ENCODE results near the gene ZNF224.

DNA sequence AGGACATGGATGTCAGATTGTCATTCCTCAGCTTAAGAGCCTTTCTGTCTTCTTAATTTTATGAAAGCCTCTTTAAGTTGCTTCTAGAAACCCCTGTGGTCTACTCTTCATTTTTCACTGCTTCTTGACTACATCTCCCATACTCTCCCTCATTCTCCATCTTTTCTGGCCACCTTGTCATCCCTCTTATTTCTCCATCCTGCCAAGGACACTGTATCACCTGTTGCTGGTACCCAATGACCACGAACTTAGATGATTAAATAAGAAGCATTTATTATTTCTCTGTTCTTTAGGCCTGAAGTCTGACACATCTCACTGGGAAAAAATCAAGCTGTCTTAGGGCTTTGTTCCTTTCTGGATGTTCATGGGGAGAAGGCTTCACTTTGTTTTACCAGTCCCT lies 33.1 kb upstream of the ZNF224 start:
- TF ChIP-seq, protein P1, sequence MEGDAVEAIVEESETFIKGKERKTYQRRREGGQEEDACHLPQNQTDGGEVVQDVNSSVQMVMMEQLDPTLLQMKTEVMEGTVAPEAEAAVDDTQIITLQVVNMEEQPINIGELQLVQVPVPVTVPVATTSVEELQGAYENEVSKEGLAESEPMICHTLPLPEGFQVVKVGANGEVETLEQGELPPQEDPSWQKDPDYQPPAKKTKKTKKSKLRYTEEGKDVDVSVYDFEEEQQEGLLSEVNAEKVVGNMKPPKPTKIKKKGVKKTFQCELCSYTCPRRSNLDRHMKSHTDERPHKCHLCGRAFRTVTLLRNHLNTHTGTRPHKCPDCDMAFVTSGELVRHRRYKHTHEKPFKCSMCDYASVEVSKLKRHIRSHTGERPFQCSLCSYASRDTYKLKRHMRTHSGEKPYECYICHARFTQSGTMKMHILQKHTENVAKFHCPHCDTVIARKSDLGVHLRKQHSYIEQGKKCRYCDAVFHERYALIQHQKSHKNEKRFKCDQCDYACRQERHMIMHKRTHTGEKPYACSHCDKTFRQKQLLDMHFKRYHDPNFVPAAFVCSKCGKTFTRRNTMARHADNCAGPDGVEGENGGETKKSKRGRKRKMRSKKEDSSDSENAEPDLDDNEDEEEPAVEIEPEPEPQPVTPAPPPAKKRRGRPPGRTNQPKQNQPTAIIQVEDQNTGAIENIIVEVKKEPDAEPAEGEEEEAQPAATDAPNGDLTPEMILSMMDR (IDR thresholded peaks at IDR 0.05), result no peak
- TF ChIP-seq ATF1 (CRISPR knock-in tag; IDR thresholded peaks at IDR 0.05), result no peak
- no peak for TF ChIP-seq SMAD3 (CRISPR knock-in tag; IDR thresholded peaks at IDR 0.05; ENCODE audit: borderline replicate concordance)
- no peak for TF ChIP-seq ZBTB21 (CRISPR knock-in tag; IDR thresholded peaks at IDR 0.05; ENCODE audit: borderline replicate concordance)
- TF ChIP-seq HMGA2 (CRISPR knock-in tag; IDR thresholded peaks at IDR 0.05), result no peak
- TF ChIP-seq, protein P2, sequence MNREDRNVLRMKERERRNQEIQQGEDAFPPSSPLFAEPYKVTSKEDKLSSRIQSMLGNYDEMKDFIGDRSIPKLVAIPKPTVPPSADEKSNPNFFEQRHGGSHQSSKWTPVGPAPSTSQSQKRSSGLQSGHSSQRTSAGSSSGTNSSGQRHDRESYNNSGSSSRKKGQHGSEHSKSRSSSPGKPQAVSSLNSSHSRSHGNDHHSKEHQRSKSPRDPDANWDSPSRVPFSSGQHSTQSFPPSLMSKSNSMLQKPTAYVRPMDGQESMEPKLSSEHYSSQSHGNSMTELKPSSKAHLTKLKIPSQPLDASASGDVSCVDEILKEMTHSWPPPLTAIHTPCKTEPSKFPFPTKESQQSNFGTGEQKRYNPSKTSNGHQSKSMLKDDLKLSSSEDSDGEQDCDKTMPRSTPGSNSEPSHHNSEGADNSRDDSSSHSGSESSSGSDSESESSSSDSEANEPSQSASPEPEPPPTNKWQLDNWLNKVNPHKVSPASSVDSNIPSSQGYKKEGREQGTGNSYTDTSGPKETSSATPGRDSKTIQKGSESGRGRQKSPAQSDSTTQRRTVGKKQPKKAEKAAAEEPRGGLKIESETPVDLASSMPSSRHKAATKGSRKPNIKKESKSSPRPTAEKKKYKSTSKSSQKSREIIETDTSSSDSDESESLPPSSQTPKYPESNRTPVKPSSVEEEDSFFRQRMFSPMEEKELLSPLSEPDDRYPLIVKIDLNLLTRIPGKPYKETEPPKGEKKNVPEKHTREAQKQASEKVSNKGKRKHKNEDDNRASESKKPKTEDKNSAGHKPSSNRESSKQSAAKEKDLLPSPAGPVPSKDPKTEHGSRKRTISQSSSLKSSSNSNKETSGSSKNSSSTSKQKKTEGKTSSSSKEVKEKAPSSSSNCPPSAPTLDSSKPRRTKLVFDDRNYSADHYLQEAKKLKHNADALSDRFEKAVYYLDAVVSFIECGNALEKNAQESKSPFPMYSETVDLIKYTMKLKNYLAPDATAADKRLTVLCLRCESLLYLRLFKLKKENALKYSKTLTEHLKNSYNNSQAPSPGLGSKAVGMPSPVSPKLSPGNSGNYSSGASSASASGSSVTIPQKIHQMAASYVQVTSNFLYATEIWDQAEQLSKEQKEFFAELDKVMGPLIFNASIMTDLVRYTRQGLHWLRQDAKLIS (CRISPR knock-in tag; IDR thresholded peaks at IDR 0.05; ENCODE audit: borderline replicate concordance), result no peak
